ENCODE data around the gene KRTAP12-4.

DNA sequence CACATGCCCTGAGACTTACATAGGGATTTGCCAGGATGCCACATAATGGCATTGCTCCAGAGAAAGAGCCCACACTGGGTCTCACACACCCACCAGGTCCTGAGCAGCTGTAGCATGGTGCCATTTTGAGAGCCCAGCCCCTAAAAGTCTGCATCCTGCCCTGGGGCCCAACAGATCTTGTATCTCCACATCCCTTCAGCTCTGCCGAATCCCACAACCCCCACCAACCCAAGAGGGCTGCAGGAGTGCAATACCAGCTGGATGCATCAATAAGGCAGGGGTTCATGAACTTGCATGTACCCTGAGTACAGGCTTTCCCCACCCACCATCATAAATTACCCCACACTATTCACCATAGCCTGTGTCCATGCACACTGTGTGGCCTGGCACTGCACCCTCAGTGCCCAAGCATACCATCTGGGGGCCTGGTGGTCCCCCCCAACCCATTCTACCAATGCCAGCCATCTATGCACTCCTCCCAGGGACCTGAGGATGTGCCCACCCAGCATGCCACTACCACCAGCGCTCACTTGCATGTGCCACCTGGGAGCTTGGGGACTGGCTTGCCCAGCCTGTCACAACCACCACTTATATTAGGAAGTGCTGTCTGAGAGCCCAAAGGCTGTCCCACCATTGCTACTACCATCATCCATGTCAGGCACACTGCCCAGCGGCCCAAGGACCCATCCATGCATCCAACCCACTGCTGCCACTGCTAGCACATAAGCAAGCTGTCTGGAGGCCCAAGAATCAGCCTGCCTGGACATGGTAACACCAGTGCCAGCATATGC is 16.4 kb upstream of the KRTAP12-4 start:
- TF ChIP-seq ZC3H10 (CRISPR knock-in tag; IDR thresholded peaks at IDR 0.05), result no peak
- TF ChIP-seq ZFP3 (CRISPR knock-in tag; IDR thresholded peaks at IDR 0.05), result no peak
- TF ChIP-seq ZNF8 (CRISPR knock-in tag; IDR thresholded peaks at IDR 0.05), result no peak
- TF ChIP-seq ESRRG (CRISPR knock-in tag; IDR thresholded peaks at IDR 0.05), result no peak
- TF ChIP-seq SNAI2 (CRISPR knock-in tag; IDR thresholded peaks at IDR 0.05), result no peak
- TF ChIP-seq OSR1 (CRISPR knock-in tag; IDR thresholded peaks at IDR 0.05), result no peak
